Neural crest cell (in vitro differentiated cells): ENCODE results near the gene NTM. TPM values are rescaled to one million over a fixed set of nuclear protein-coding genes. Genes with fewer than 3 reads are reported as not detected.

Source experiments
- DNase-seq: peaks from one replicate; pipeline ENCODE4 v3.0.0; 2021; ENCODE audit warnings: low read depth, mixed read lengths, low spot score
- H3K27ac Mint-ChIP-seq: one replicate; pipeline ENCODE4 v1.8.0; 2021; ENCODE audit warnings: mild to moderate bottlenecking, mixed read lengths; ENCODE audit not compliant: unreplicated experiment
- H3K27me3 Mint-ChIP-seq: 2 replicates; pipeline ENCODE4 v1.8.0; 2021; ENCODE audit warnings: low read depth, mild to moderate bottlenecking, mixed read lengths
- H3K36me3 Mint-ChIP-seq: 2 replicates; pipeline ENCODE4 v1.8.0; 2021; ENCODE audit warnings: low read depth, mild to moderate bottlenecking, mixed read lengths
- H3K4me1 Mint-ChIP-seq: 2 replicates; pipeline ENCODE4 v1.8.0; 2021; ENCODE audit warnings: mixed read lengths
- H3K4me3 Mint-ChIP-seq: one replicate; pipeline ENCODE4 v1.8.0; 2021; ENCODE audit warnings: mild to moderate bottlenecking, mixed read lengths
- H3K9me3 Mint-ChIP-seq: 2 replicates; pipeline ENCODE4 v1.8.0; 2021; ENCODE audit warnings: mixed read lengths
- total RNA-seq: library from RNA; stranded (reverse); gene quantifications from 2 replicates; pipeline ENCODE4 v1.2.1, GENCODE V29; 2021
- TF ChIP-seq, protein P1 (sequence below): fragments of 200-600 bp; sonication (generic); conservative IDR thresholded peaks from 2 replicates; pipeline ENCODE4 v1.5.0; 2021; ENCODE audit warnings: antibody characterized with exemption, mild to moderate bottlenecking

Gene NTM
- total RNA-seq, 1 donor from 2014 or later, result 11.3 TPM

- peaks cover 5% of the 10 kb centered on the region for H3K9me3 Mint-ChIP-seq
- TF ChIP-seq, protein P1, sequence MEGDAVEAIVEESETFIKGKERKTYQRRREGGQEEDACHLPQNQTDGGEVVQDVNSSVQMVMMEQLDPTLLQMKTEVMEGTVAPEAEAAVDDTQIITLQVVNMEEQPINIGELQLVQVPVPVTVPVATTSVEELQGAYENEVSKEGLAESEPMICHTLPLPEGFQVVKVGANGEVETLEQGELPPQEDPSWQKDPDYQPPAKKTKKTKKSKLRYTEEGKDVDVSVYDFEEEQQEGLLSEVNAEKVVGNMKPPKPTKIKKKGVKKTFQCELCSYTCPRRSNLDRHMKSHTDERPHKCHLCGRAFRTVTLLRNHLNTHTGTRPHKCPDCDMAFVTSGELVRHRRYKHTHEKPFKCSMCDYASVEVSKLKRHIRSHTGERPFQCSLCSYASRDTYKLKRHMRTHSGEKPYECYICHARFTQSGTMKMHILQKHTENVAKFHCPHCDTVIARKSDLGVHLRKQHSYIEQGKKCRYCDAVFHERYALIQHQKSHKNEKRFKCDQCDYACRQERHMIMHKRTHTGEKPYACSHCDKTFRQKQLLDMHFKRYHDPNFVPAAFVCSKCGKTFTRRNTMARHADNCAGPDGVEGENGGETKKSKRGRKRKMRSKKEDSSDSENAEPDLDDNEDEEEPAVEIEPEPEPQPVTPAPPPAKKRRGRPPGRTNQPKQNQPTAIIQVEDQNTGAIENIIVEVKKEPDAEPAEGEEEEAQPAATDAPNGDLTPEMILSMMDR, result no peak
- peaks cover 20% of the 10 kb centered on the region for H3K4me1 Mint-ChIP-seq
- no peak for DNase-seq
- no peak overlapping the region for H3K4me3 Mint-ChIP-seq
- no peaks in the 10 kb centered on the region for H3K36me3 Mint-ChIP-seq
- no peaks in the 10 kb centered on the region for H3K27me3 Mint-ChIP-seq
- H3K27ac Mint-ChIP-seq, result no peak overlapping the region
These were observed 20.9 kb upstream of the NTM start for GRCh38 chr11:131349368-131350086.

- no peaks in the 10 kb centered on the region for H3K27me3 Mint-ChIP-seq
- H3K9me3 Mint-ChIP-seq, result peaks cover 5% of the 10 kb centered on the region
- no peak for DNase-seq
- H3K27ac Mint-ChIP-seq, result no peak overlapping the region
- TF ChIP-seq, protein P1, result no peak
- H3K4me3 Mint-ChIP-seq, result no peak overlapping the region
- no peaks in the 10 kb centered on the region for H3K36me3 Mint-ChIP-seq
- peaks cover 29% of the 10 kb centered on the region for H3K4me1 Mint-ChIP-seq
These were observed 19.5 kb upstream of the NTM start for GRCh38 chr11:131350872-131351271.

- Mint-ChIP-seq H3K4me1 (peaks cover 31% of the 10 kb centered on the region), H3K9me3 (peaks cover 5% of the 10 kb centered on the region), H3K36me3 (no peaks in the 10 kb centered on the region), H3K27me3 (no peaks in the 10 kb centered on the region), H3K27ac (no peak overlapping the region), H3K4me3 (no peak overlapping the region)
- no peak for DNase-seq
- TF ChIP-seq, protein P1, result no peak
These were observed 18.6 kb upstream of the NTM start for GRCh38 chr11:131351848-131352247.

DNA sequence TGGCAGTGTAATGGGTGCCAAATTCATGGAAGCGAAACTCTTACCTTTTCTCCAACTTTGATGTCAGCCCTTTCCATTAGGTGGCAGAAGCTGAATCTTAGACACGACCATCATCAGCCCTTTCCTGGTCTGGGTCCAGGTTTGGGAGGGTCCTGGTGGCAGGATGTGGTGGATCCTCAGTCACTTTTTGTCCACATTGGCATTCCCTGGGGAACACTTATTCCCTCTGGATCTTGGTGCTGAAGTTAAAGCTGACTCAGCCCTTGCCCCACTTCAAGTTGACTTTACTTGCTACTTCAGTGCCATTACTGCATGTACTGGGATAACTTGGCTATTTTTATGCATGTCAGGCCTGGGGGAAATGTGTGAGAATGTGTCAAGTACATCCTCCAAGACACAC lies 16.6 kb upstream of the NTM start:
- H3K27ac Mint-ChIP-seq, result peak overlapping the region; percentile 99
- H3K36me3 Mint-ChIP-seq, result no peaks in the 10 kb centered on the region
- no peak for DNase-seq
- TF ChIP-seq, protein P1, result no peak
- no peaks in the 10 kb centered on the region for H3K27me3 Mint-ChIP-seq
- H3K4me3 Mint-ChIP-seq, result no peak overlapping the region
- H3K9me3 Mint-ChIP-seq, result peaks cover 5% of the 10 kb centered on the region
- peaks cover 31% of the 10 kb centered on the region for H3K4me1 Mint-ChIP-seq

GRCh38 chr11:131354251-131354701 lies 16.1 kb upstream of the NTM start:
- Mint-ChIP-seq H3K4me3 (peak overlapping the region; percentile 20), H3K4me1 (peaks cover 31% of the 10 kb centered on the region), H3K9me3 (peaks cover 5% of the 10 kb centered on the region), H3K27me3 (no peaks in the 10 kb centered on the region), H3K27ac (peak overlapping the region; percentile 99), H3K36me3 (no peaks in the 10 kb centered on the region)
- peak; percentile 12 for DNase-seq
- TF ChIP-seq, protein P1, result no peak
